Sciatic nerve (tissue), 2 donors: ENCODE measurements around the gene AUTS2. TPM values are rescaled to one million over a fixed set of nuclear protein-coding genes. Genes with fewer than 3 reads are reported as not detected.

ENCODE experiments used
- ATAC-seq: fragments of 200-7000 bp; cut with Tn5 transposase; one replicate; pipeline ENCODE4 v1.9.1; 2020; ENCODE audit warnings: mild to moderate bottlenecking, moderate library complexity
- DNase-seq: peaks from one replicate; pipeline ENCODE4 v3.0.0-alpha.2; 2020; ENCODE audit warnings: low spot score
- intact Hi-C: fragments of 100-400 bp; cut with DNase I; formaldehyde crosslinking; loops from one replicate; pipeline ENCODE4 v1.14.2; 2022
- total RNA-seq: library from RNA; stranded (reverse); fragmentation: NEBNext Ultra II Directional; extraction: Animal tissue kit (Norgen Biotek cat#: 25700); gene quantifications from one replicate; pipeline ENCODE4 v1.2.1, GENCODE V29; 2021
- donor health status: DM: no; HTN: no; CAD: no.
- donor health status: DM: no; HTN: no; CAD: no.

AUTS2 gene
- total RNA-seq, 1 donor from 2014 or later = 129 TPM

DNA sequence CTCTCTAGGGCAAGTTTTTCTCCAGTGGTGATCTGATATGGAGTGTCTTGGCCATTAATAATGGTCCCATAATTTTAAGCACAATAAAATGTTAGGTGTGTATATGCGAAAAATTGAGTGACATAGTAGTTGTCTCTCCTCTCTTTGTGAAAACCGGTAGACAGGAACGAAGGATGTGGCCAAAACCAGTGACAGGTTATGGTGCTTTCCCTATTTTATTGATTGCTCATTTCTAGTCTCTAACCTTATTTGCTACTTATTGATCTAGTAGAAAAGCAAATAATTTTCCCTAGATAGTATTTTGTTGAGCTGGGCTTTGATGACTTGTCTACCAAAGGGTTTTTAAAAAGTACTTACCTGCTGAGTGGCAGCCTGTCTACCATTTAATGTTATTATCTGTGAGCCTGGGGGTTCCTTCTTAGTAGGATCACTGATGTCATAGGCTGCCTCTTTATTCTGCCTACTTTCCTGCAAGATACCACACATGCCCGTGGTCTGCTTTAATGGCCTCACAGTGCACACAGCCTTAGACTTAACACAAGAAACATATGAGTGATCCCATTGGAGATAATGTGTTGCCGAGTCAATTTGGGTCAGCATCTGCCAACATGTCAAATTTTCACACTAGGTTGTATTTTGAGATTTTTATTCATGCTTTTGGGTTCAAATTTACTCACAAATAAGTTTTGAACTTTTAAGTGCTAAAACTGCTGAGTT lies 100.0 kb downstream of the AUTS2 start:
- intact Hi-C loops = no loop called here
- DNase-seq = no peak
- ATAC-seq = no peak

- intact Hi-C loops = no loop called here
- DNase-seq (no peak), ATAC-seq (no peak)
Measured at GRCh38 chr7:69699931-69700330, 101.7 kb downstream of the AUTS2 start.

GRCh38 chr7:69700331-69700730 lies 102.1 kb downstream of the AUTS2 start:
- DNase-seq = no peak
- ATAC-seq = no peak
- intact Hi-C loops = no loop called here

DNA sequence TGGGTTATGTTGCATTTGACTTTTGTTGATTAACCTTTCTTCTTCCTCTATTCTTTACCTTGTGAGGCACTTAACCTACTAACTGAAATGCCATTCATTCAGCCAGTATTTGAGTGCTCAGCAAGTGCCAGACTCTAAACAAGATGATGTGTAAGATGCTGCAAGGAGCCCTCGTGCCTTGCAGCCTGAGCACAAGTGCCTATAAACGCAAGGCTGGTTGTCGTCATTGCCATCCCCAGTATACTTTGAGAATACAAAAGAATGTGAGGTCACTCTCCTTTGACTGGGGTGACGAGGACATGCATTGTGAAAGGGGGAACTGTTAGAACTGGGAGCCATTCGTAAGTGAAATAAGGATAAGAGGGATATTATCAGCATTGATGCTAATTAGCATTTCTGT lies 103.0 kb downstream of the AUTS2 start:
- ATAC-seq = no peak
- intact Hi-C loops = no loop called here

GRCh38 chr7:69702357-69702756 lies 104.1 kb downstream of the AUTS2 start:
- DNase-seq = no peak
- intact Hi-C loops = no loop called here
- no peak for ATAC-seq

More for the DNA sequence above, 103.0 kb downstream of the AUTS2 start:
- no peak for DNase-seq

DNA sequence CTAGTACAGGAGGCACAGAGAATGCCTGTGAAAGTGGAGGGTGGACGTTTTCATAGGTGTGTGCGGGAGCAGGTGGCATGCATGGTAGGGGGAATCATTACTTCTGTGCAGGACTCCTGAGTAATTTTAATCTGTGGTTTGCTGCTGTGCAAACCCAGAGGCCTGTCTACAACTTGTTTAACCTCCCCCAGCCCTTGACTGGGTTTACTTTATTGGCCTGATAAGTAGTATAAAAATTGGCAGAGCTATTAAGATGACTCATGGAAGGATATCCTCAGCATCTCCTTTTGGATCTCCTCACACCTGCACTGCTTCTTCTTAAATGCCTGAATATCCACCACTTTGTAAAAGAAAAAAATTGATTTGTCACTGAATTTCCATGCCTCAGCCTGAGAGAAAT lies 104.8 kb downstream of the AUTS2 start:
- ATAC-seq (no peak), DNase-seq (no peak)
- intact Hi-C loops = no loop called here

- ATAC-seq (no peak), DNase-seq (no peak)
- intact Hi-C loops = no loop called here
Measured at GRCh38 chr7:69706070-69706469, 107.8 kb downstream of the AUTS2 start.

DNA sequence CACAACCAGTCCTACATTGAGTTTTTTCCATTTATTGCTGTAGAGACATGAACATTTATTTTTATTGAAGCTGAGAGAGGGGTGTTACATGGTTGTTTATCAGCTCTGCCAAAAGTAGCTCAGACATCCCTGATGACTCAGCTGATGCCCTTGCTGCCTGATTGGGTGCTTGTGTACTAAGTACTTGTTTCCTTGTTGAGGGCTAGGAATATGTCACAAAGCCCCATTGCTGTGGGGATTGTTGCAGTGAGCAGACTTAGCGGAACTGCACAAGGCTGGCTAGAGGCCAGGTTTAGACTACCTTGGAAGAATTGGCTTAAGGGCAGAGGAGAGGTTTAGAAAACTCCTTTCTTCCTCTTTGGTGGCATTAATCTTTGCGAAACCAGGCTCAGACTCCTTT lies 110.6 kb downstream of the AUTS2 start:
- intact Hi-C loops = no loop called here
- ATAC-seq (no peak), DNase-seq (no peak)

DNA sequence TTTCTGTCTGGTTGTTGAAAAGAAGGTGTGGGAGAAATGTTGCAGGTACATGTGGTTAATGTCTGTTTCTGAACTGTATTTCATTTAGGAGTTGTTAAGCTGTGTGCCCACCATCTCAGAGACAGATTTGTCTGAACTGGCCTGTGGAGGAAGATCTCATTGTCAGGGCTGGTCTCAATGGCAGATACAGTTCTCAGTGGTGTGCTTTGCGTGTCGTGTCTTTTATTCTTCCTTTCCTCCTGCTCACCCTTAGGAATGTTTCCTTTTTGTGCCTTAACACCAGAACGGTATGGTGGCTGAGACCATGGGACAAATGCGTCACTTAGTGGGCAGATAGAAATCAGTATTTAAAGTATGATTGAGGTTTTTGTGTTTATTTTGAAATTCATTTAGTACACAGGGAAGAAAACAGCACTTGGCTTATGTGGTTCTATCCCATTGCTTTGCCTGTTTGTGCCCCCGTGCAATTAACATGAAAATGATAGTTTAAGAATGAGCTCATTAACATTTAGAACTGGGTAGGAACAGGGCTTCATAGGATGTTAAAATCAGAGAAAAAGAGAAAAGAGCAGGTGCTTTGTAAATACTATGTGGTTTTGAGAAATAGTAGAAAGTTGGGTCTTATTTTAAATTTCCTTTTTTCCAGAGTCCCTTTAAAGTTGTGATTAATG lies 112.6 kb downstream of the AUTS2 start:
- DNase-seq = no peak
- no peak for ATAC-seq
- intact Hi-C loops = no loop called here

GRCh38 chr7:69714886-69715576 lies 116.8 kb downstream of the AUTS2 start:
- no peak for DNase-seq
- ATAC-seq = no peak
- intact Hi-C loops = no loop called here

- DNase-seq (no peak), ATAC-seq (no peak)
- intact Hi-C loops = no loop called here
Measured at GRCh38 chr7:69717221-69717620, 118.9 kb downstream of the AUTS2 start.

GRCh38 chr7:69719717-69720116 lies 121.4 kb downstream of the AUTS2 start:
- DNase-seq (no peak), ATAC-seq (no peak)
- intact Hi-C loops = no loop called here

- ATAC-seq (peak; percentile 78), DNase-seq (no peak)
- intact Hi-C loops = no loop called here
Measured at GRCh38 chr7:69722843-69723242, 124.6 kb downstream of the AUTS2 start.

DNA sequence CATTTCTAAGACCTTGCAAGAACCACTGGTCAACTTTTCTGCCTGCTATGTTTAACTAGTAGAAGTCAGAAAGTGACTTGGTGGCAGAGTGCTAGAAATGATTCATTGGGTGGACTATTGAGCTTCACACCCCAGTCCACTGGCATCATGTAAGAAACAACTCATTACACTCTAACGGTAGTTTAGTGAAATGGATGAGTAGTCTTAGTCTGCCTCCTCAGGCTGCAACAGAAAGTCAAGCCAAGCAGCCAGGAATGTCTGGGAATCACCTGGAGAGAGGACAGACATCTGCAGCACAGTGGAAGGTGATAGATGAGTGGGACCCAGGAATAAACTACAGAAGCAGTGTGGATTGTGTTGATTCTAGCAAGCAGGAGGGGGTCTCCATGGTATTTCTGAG lies 125.4 kb downstream of the AUTS2 start:
- no peak for ATAC-seq
- no peak for DNase-seq
- intact Hi-C loops = no loop called here

DNA sequence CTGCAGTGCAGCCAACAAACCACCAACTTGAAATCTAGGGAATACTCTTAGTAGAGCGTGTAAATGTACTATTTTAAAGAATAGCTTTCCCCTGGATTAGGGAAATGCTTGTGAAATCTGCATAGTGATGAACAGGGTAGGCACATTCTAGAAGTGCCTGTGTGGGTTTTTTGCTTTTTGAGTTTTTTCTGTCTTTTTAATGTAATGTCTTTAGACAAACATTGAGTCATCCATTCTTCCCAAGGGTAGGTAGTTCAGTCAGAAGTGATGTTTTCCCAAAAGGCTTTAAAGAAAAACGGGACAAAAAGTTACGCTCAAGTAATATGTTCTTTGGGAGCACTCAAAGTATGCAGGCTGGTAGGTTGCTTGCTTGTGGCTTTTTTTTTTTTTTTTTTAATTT lies 130.0 kb downstream of the AUTS2 start:
- ATAC-seq = peak; percentile 76
- intact Hi-C loops = no loop called here

DNA sequence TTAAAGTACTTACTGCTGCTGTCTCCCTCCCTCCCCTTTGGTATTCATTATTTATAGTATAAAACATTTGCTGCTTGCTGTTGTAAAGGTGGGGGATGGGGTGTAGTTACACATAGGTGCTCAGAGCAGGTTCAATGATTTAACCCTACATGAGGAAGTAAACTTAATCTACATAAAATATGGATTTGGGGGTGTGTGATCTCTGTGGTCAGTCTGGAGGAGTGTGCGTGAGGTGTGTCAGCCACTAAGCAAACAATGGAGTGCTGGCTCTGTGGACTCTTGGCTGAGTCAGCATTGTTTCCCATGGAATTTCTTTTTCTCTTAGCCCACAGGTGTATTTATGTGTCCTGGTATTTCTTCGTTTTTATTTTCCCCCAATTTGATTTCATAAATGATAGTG lies 133.9 kb downstream of the AUTS2 start:
- no peak for ATAC-seq

More for the DNA sequence above, 130.0 kb downstream of the AUTS2 start:
- DNase-seq = no peak

GRCh38 chr7:69735582-69735981 lies 137.3 kb downstream of the AUTS2 start:
- ATAC-seq (no peak), DNase-seq (no peak)
- intact Hi-C loops = no loop called here

More for the DNA sequence above, 133.9 kb downstream of the AUTS2 start:
- DNase-seq = no peak
- intact Hi-C loops = loop anchor here (2.0 kb wide), 1 partner anchor 57 kb away; no protein-coding TSS in a partner anchor

DNA sequence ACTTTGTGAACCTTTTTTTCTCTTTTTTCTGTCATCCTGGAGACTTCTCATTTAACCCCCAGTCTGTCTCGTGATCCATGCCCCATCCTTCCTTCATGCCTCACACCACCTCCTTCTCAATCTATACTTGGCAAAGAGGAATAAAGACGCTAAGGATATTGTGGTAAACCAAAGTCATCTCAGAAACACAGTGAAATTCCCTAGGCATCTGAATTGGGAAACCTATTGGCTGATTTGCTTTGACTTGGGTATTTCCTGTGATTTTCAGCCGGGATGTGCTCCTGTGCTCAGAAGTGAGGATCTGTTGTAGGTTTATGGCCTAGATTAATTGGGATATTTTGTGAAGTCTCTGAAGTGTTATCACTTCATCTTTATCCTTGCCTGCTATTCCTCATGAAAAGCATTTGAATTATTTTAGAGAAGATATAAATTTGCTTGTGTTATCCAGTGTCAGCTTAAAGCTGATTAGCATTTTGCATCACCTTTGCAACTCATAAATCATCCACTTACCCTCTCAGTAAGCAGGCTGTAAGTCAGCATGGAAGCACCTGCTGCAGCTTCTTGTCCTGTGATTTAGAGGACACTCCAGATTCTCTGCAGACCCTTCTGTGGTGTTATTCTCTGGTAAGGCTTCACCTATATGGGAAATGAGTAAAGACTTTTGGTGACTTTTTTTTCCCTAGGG lies 138.0 kb downstream of the AUTS2 start:
- ATAC-seq (no peak), DNase-seq (no peak)
- intact Hi-C loops = no loop called here

- DNase-seq (no peak), ATAC-seq (no peak)
- intact Hi-C loops = no loop called here
Measured at GRCh38 chr7:69738396-69738951, 140.2 kb downstream of the AUTS2 start.
